Activated CD4-positive, alpha-beta T cell treated with anti-CD3 and anti-CD28 coated beads, Interleukin-2, amount 10 ng/mL, durations not matched to agents 24 days and 14 days (primary cell): Measurements from ENCODE around the gene RNU6-7. TPM values are rescaled to one million over a fixed set of nuclear protein-coding genes. Genes with fewer than 3 reads are reported as not detected.
A peak's percentile ranks its signal among the peaks of the same experiment; 100 is the strongest.

ENCODE experiments used
- DNase-seq: peaks from one replicate; pipeline ENCODE4 v3.0.0; 2022
- H3K27ac Mint-ChIP-seq: one replicate; pipeline ENCODE4 v1.8.0; 2022; ENCODE audit warnings: mild to moderate bottlenecking, mixed read lengths
- H3K27me3 Mint-ChIP-seq: one replicate; pipeline ENCODE4 v1.8.0; 2022; ENCODE audit warnings: mixed read lengths
- H3K36me3 Mint-ChIP-seq: one replicate; pipeline ENCODE4 v1.8.0; 2022; ENCODE audit warnings: low read depth, mild to moderate bottlenecking, mixed read lengths
- H3K4me1 Mint-ChIP-seq: one replicate; pipeline ENCODE4 v1.8.0; 2021; ENCODE audit warnings: mixed read lengths
- H3K4me3 Mint-ChIP-seq: one replicate; pipeline ENCODE4 v1.8.0; 2022; ENCODE audit warnings: mild to moderate bottlenecking, moderate library complexity, mixed read lengths
- H3K9me3 Mint-ChIP-seq: one replicate; pipeline ENCODE4 v1.8.0; 2021; ENCODE audit warnings: mixed read lengths
- intact Hi-C: fragments of 100-400 bp; cut with micrococcal nuclease; formaldehyde crosslinking; loops from one replicate; pipeline ENCODE4 v1.15.1; 2023
- total RNA-seq: library from RNA; stranded (reverse); gene quantifications from 2 replicates; pipeline ENCODE4 v1.2.3, GENCODE V29; 2022

Gene RNU6-7
- total RNA-seq, 1 donor from 2014 or later: not detected

DNA sequence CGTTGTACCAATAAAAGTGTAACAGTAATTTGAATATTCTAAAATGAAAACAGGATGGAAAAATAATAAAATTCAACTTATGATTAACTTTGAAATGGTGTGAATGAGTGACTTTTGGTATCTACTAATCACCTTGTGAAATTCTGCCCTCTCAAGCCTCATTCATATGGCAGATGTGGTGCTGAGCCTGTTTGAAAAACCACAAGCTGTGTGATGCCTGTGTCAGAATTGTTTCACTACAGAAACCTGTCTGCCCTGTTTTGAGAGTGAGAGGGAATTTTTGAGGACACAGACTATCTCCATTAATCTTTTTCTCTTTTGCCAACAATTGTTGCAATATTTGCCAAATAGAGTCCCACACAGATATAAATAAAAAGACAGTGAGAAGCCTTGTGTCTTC, 3.9 kb upstream of the RNU6-7 start:
- Mint-ChIP-seq H3K27me3 (peaks cover 4% of the 10 kb centered on the region), H3K4me3 (no peak overlapping the region), H3K27ac (no peak overlapping the region), H3K36me3 (no peaks in the 10 kb centered on the region), H3K9me3 (no peaks in the 10 kb centered on the region), H3K4me1 (peaks cover 19% of the 10 kb centered on the region)
- no peak for DNase-seq
- intact Hi-C loops: no loop called here

DNA sequence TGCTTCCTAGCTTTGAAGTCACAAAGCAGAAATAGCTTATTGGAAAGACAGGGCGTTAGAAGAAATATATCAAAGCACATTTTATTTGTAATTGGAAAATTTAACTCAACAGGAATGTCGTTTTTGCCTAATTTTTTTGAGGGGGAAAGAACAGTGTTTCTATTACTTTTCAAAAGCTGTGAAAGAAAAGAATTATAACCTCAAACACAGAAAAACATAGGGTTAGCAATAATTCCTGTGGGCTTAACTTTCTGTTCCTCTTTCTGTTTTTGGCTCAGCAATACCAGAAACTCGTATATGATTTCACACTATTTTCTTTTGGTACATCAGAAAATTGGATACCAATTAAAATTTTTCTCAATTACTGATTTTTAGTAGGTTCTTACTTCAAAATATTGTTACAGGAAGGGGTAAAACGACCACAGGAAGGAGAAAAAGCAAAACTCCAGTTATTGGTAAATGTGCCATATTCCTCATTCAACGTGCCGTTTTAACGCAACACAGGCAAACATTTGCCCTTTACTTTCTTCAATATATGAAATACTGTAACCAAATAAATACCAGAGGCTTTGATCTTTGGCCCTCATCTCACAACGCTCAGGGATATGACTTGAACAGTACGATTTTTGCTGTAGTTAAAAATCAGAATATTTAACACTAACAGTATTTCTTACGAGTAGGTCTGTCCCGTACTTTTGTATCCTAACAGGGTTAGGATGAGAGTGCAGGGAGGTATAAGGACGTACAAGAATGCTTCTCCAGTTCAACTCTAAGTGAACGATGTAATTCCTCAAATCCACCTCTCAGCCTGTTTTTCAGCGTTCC, 1.3 kb upstream of the RNU6-7 start:
- Mint-ChIP-seq H3K9me3 (no peaks in the 10 kb centered on the region), H3K36me3 (no peaks in the 10 kb centered on the region), H3K4me1 (peaks cover 32% of the 10 kb centered on the region), H3K4me3 (peak overlapping the region; percentile 87), H3K27ac (peak overlapping the region; percentile 53), H3K27me3 (peaks cover 10% of the 10 kb centered on the region)
- intact Hi-C loops: loop anchor here (1.0 to 10.0 kb wide), 7 partner anchors 263 to 1646 kb away; partner anchors contain the start of genes DTD2, G2E3, HECTD1 and NPAS3
- DNase-seq: peak; percentile 56

DNA sequence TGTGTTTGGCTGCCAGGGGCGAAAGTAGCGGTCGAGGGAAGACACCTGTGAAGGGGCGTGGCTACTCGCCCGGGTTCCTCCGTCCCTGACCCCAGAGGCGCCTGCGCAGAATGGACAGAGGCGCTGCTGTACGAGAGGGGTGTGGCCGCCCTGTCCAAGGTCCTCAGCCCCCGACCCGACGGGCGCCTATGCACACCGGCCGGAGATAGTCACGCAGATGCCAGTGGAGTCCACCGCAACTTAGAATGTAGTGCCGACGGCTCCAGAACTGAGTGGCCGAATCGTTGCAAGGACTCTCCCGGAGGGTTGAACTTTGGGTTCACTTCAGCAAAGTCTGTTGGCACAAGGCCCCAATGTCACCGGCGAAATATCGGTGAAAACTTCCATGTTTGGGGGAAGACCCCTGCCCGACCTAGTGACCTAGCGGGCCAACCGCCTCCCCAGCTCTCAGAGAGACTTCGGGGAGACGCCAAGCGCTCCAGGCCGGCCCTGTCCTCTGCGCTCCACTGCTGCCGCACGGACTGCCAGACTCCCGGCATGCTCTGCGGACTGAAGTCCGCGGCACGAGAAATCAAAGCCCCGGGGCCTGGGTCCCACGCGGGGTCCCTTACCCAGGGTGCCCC, 541 bp upstream of the RNU6-7 start:
- Mint-ChIP-seq H3K27me3 (peaks cover 10% of the 10 kb centered on the region), H3K27ac (peak overlapping the region; percentile 68), H3K36me3 (no peaks in the 10 kb centered on the region), H3K9me3 (no peaks in the 10 kb centered on the region), H3K4me1 (peaks cover 34% of the 10 kb centered on the region), H3K4me3 (peak overlapping the region; percentile 87)
- intact Hi-C loops: loop anchor here (1.0 to 10.0 kb wide), 7 partner anchors 264 to 1647 kb away; partner anchors contain the start of genes DTD2, G2E3, HECTD1 and NPAS3
- peak; percentile 94 for DNase-seq

DNA sequence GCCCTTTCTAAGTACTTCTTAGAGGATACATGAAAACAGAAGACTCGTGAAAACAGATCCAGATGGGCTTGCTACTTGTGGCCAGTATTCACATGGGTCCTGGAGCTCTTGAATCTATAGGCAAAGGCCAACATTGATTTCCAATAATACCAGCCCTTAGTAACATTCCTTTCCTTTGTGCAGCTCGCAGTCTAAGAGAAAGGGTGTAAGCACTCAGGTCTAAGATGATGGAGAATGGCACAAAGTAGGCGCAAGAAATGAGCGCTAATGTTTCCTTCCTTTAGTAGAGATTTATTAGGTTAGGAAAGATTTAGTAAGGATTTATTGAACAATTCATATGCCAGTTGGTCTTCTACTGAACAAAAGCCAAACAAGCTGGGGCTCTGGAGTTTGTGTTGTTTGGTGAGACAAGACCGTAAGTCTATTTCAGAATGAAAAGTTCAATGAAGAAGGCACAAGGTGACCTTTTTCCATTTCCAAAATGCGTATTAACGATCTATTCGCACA, 699 bp downstream of the RNU6-7 start:
- DNase-seq: no peak
- peaks cover 18% of the 10 kb centered on the region for H3K27me3 Mint-ChIP-seq
- intact Hi-C loops: loop anchor here (2.0 to 10.0 kb wide), 7 partner anchors 50 to 1648 kb away; partner anchors contain the start of genes G2E3, HECTD1, NPAS3 and NUBPL
- H3K4me3 Mint-ChIP-seq: peak overlapping the region; percentile 87
- peak overlapping the region; percentile 94 for H3K27ac Mint-ChIP-seq
- H3K4me1 Mint-ChIP-seq: peaks cover 36% of the 10 kb centered on the region
- no peaks in the 10 kb centered on the region for H3K36me3 Mint-ChIP-seq
- H3K9me3 Mint-ChIP-seq: no peaks in the 10 kb centered on the region

DNA sequence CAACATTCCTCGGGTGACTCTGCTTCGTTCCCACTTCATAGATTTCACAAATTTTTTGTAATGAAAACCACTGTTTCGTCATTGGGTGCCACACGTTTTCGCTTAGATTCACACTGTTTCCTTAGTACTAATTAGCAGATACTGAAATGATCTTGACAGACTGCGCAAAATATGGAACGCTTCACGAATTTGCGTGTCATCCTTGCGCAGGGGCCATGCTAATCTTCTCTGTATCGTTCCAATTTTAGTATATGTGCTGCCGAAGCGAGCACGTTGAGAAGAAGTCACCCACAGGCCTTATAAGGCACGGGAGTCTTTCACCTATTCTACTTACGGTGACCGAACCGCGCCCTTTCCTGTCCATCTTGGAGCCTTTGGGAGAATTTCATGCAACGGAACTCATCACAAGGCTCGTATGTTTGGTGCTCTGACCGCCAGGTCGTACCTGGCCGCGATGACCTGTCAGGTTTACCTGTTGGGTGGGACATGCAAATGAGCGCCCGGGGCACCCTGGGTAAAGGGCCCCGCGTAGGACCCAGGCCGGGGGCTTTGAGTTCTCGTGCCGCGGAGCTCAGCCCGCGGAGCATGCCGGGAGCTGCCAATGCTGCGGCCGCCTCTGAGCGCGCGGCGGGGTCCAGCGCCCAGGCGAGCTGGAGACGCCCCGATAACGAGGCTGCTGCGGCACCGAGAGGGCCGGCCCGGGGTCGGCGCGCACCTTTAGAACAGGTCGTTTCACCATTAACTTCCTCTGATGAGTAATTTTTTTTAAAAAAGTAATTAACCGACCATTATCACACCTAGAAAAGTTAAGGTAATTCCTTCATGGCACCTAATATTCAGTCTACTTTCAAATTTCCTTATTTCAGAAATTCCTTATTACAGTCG, 1.4 kb downstream of the RNU6-7 start, which contains the start of gene RNU6-8:
RNU6-8 (minus strand) TSS at position 272 of the 885 bp plus-strand sequence.
- Mint-ChIP-seq H3K27me3 (peaks cover 24% of the 10 kb centered on the region), H3K4me3 (peak within 1 kb of the TSS; percentile 87), H3K4me1 (peaks cover 36% of the 10 kb centered on the region), H3K9me3 (no peaks in the 10 kb centered on the region), H3K36me3 (no peaks in the 10 kb centered on the region), H3K27ac (peak within 1 kb of the TSS; percentile 94)
- intact Hi-C loops: loop anchor here (1.0 to 10.0 kb wide), 9 partner anchors 50 to 1648 kb away; partner anchors contain the start of genes ARHGAP5, G2E3, HECTD1 and NPAS3
- peak; percentile 95 for DNase-seq

DNA sequence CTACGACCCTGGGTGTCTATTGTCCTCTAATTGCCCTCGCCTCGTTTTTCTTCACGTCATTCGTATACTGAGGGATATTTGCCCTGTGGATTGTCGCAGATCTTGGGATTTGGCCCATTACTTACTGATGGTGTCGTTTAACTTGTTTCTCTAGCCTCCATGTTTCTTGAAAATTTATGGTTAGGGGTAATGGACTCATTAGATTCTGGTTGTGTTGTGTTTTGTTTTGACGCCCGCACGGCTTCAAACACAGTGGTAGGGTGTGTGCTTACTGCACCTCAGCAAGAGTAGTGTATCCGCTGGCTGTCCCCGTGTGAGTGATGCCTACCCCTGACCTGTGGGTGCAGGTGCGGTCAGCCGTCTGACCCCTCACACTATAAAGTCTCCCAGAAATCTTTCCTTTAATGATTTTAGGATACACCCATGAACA, 2.1 kb downstream of the RNU6-7 start:
- H3K4me3 Mint-ChIP-seq: peak overlapping the region; percentile 87
- peaks cover 27% of the 10 kb centered on the region for H3K27me3 Mint-ChIP-seq
- intact Hi-C loops: loop anchor here (1.0 to 10.0 kb wide), 9 partner anchors 49 to 1649 kb away; partner anchors contain the start of genes ARHGAP5, G2E3, HECTD1 and NPAS3
- peak overlapping the region; percentile 85 for H3K27ac Mint-ChIP-seq
- peaks cover 36% of the 10 kb centered on the region for H3K4me1 Mint-ChIP-seq
- H3K36me3 Mint-ChIP-seq: no peaks in the 10 kb centered on the region
- peak; percentile 67 for DNase-seq
- no peaks in the 10 kb centered on the region for H3K9me3 Mint-ChIP-seq

DNA sequence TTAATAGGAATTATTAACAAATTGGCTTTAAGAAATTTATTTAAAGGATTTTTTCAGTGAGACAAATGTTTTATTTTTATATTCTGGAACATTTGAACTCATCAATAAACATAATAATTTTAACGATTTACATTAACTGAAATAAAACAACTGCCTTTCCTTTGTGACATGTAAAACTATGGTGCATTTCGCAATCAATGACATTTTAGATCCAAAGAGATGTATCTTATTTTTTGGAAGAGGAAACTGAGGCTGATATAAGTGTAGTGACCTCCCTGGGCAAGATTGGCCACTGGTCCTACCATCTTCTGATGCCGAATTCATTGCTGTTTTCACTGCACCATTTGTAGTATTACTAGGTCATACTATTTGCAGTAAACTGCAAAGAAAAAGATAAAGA, 3.7 kb downstream of the RNU6-7 start:
- no peaks in the 10 kb centered on the region for H3K36me3 Mint-ChIP-seq
- DNase-seq: no peak
- no peak overlapping the region for H3K27ac Mint-ChIP-seq
- H3K4me3 Mint-ChIP-seq: no peak overlapping the region
- H3K4me1 Mint-ChIP-seq: peaks cover 34% of the 10 kb centered on the region
- no peaks in the 10 kb centered on the region for H3K9me3 Mint-ChIP-seq
- peaks cover 30% of the 10 kb centered on the region for H3K27me3 Mint-ChIP-seq
- intact Hi-C loops: loop anchor here (10.0 kb wide), 1 partner anchor 1651 kb away; the partner anchor contains the start of gene G2E3

DNA sequence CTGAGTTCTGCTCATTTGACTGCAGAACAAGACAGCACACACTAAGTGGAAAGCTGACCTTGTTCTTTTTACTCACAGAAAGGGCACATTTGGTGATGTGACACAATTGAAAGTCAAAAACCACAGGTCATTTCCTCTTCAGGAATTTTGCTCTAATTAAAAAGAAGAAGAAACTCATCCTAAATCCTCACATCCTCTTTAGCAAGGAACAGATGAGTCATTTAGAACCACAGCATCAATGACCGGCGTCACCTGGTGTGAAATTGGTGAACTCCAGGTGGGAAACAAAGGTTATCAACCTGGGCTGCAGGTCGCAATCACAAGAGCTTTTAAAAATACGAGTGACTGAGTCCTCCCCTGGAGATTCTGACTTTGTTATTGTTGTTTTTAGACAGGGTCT, 4.1 kb downstream of the RNU6-7 start:
- DNase-seq: peak; percentile 56
- Mint-ChIP-seq H3K4me3 (no peak overlapping the region), H3K27me3 (peaks cover 30% of the 10 kb centered on the region), H3K36me3 (no peaks in the 10 kb centered on the region), H3K4me1 (peaks cover 31% of the 10 kb centered on the region), H3K9me3 (no peaks in the 10 kb centered on the region), H3K27ac (no peak overlapping the region)
- intact Hi-C loops: loop anchor here (10.0 kb wide), 1 partner anchor 1651 kb away; the partner anchor contains the start of gene G2E3

DNA sequence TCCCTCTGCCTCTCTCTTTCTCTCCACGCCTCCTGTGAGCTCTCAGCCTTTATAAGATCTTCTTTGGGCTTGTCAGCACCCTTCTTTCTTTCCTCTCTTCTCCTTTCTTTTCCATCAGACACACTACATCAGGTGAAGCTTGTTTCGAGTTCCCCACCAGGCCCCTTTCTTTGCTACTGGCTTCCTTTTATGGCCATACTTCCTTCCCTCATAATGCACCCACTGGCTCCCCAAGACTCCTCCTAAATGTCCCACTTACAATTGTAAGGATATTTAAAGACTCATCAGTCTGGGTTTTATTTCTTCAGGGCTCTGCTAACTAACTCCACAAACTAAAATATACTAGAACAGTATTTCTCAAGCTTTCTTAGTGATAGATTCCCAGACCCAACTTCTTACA, 4.7 kb downstream of the RNU6-7 start:
- intact Hi-C loops: loop anchor here (10.0 kb wide), 1 partner anchor 1652 kb away; the partner anchor contains the start of gene G2E3
- peaks cover 30% of the 10 kb centered on the region for H3K27me3 Mint-ChIP-seq

DNA sequence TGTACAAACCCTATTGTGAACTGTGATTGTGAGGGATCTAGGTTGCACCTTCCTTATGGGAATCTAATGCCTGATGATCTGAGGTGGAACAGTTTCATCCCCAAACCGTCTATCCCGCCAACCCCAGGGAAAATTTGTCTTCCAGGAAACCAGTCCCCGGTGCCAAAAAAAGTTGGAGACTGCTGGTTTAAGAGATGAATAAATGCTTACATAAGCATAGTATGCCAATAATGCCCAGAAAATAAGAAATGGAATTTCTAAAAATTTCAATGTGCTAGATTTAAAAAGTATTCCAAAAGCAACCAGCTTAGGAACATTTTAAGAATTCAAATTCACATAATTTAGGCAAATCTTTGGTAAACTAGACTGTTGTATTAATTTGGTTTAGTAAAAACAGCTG, 6.6 kb downstream of the RNU6-7 start:
- H3K4me1 Mint-ChIP-seq: peaks cover 13% of the 10 kb centered on the region
- H3K4me3 Mint-ChIP-seq: no peak overlapping the region
- no peak for DNase-seq
- no peaks in the 10 kb centered on the region for H3K9me3 Mint-ChIP-seq
- no peak overlapping the region for H3K27ac Mint-ChIP-seq
- no peaks in the 10 kb centered on the region for H3K36me3 Mint-ChIP-seq
- intact Hi-C loops: loop anchor here (10.0 kb wide), 1 partner anchor 1654 kb away; the partner anchor contains the start of gene G2E3
- H3K27me3 Mint-ChIP-seq: peaks cover 30% of the 10 kb centered on the region

More for the DNA sequence above, 4.7 kb downstream of the RNU6-7 start:
- Mint-ChIP-seq H3K9me3 (no peaks in the 10 kb centered on the region), H3K27ac (no peak overlapping the region), H3K36me3 (no peaks in the 10 kb centered on the region), H3K4me1 (peaks cover 29% of the 10 kb centered on the region), H3K4me3 (no peak overlapping the region)
- no peak for DNase-seq

DNA sequence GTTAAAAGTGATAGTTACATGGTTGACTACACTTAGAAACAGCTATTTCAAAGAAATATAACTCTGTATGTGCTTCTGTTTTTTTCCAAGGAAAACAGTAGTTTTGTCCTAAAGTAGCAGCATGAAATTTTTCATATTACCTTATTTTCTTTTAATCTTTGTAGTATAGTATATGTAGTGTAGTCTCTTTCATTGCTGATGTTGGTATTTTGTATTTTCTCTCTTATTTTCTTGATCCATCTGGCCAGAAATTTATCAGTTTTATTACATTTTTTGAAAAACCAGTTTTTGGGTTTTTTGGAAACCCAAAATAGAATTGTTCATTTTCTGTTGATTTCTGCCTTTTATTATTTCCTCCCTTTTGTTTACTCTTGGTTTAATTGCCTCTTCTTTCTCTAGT, 7.6 kb downstream of the RNU6-7 start:
- H3K27me3 Mint-ChIP-seq: peaks cover 25% of the 10 kb centered on the region
- no peaks in the 10 kb centered on the region for H3K9me3 Mint-ChIP-seq
- intact Hi-C loops: loop anchor here (10.0 kb wide), 1 partner anchor 1655 kb away; the partner anchor contains the start of gene G2E3
- peaks cover 5% of the 10 kb centered on the region for H3K4me1 Mint-ChIP-seq
- H3K4me3 Mint-ChIP-seq: no peak overlapping the region
- DNase-seq: no peak
- no peaks in the 10 kb centered on the region for H3K36me3 Mint-ChIP-seq
- no peak overlapping the region for H3K27ac Mint-ChIP-seq

DNA sequence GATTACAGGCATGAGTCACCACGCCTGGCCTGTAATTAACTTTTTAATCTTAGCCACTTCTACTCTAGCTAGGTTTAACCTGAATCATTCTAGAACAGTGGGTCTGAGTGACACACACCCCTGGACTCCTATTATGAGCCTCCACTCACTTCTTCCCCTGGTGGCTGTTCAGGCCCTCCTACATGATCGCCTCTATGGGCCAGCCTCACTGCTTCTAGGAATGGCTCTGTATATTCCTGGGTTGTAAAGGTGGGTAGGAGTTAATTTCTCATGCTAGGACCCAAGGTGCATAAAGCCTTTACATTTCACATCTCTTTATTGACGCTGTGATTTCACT, 9.2 kb downstream of the RNU6-7 start:
- no peak overlapping the region for H3K4me3 Mint-ChIP-seq
- DNase-seq: no peak
- no peaks in the 10 kb centered on the region for H3K36me3 Mint-ChIP-seq
- intact Hi-C loops: no loop called here
- H3K4me1 Mint-ChIP-seq: peaks cover 2% of the 10 kb centered on the region
- H3K9me3 Mint-ChIP-seq: no peaks in the 10 kb centered on the region
- H3K27ac Mint-ChIP-seq: no peak overlapping the region
- peaks cover 22% of the 10 kb centered on the region for H3K27me3 Mint-ChIP-seq

DNA sequence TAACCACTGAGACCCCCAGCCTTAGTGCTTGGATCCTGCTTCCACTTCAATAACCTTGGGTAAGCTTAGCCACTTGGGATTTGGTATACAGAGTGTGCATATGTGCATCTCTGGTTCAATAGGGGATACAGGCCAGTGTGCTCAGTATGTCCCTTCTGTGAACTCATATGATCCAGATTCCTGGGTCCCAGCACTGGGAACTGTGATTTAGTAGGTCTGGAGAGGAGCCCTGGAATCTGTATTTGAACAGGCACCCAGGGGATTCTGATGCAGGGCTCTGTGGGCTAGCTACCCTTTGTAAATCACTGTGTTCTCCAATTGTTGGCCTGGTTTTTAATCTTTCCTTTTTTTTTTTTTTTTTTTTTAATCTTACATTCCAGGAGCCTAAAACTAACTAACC, 11.0 kb downstream of the RNU6-7 start:
- intact Hi-C loops: no loop called here
- Mint-ChIP-seq H3K4me3 (no peak overlapping the region), H3K9me3 (no peaks in the 10 kb centered on the region), H3K27me3 (peaks cover 12% of the 10 kb centered on the region), H3K4me1 (no peaks in the 10 kb centered on the region), H3K36me3 (no peaks in the 10 kb centered on the region), H3K27ac (no peak overlapping the region)
- no peak for DNase-seq
